Esophagus squamous epithelium (tissue), 5 donors: ENCODE measurements around the gene CBR3. TPM values are rescaled to one million over a fixed set of nuclear protein-coding genes. Genes with fewer than 3 reads are reported as not detected.

Source experiments
- DNase-seq: peaks from one replicate; lab custom pipeline; 2025; lab: John Stamatoyannopoulos, UW
- H3K27ac ChIP-seq, 4 donors: fragments of 200-600 bp; sonication (generic); one replicate each; pipeline ENCODE4 v1.5.1; 2016 to 2019; ENCODE audit warnings: mild to moderate bottlenecking in 1 of 4
- H3K27me3 ChIP-seq, 4 donors: fragments of 200-600 bp; sonication (generic); 1 replicate in 3 of 4; 2 replicates in 1 of 4; pipeline versions ENCODE4 v1.5.1 to v1.6.0; 2017 to 2021; ENCODE audit warnings: antibody characterized with exemption in 1 of 4
- H3K36me3 ChIP-seq, 3 donors: fragments of 200-600 bp; sonication (generic); one replicate each; pipeline ENCODE4 v1.5.1; 2016 to 2019
- H3K4me1 ChIP-seq, 3 donors: fragments of 200-600 bp; sonication (generic); one replicate each; pipeline ENCODE4 v1.5.1; 2017 to 2019
- H3K4me3 ChIP-seq, 4 donors: fragments of 200-600 bp; sonication (generic); 1 replicate in 3 of 4; 2 replicates in 1 of 4; pipeline ENCODE4 v1.5.1; 2016 to 2019; ENCODE audit warnings: mild to moderate bottlenecking in 2 of 4, moderate library complexity in 1 of 4
- H3K9me3 ChIP-seq, 3 donors: fragments of 200-600 bp; sonication (generic); one replicate each; pipeline ENCODE4 v1.5.1; 2016 to 2019
- CTCF ChIP-seq, 6 experiments: fragments of 450-650 bp in 4 of 6; fragments of 200-600 bp in 2 of 6; sonication (generic) in 2 of 6; IDR thresholded peaks; one replicate each; pipeline ENCODE4 v1.5.1; 2016 to 2019; ENCODE audit warnings: antibody characterized with exemption in 6 of 6, mild to moderate bottlenecking in 4 of 6, moderate library complexity in 4 of 6
- POLR2A ChIP-seq, 4 donors: fragments of 450-650 bp; IDR thresholded peaks; one replicate each; pipeline ENCODE4 v1.6.1; 2017; ENCODE audit warnings: antibody characterized with exemption in 4 of 4, mild to moderate bottlenecking in 4 of 4, moderate library complexity in 3 of 4
- WGBS, 2 donors: methylation state at CpG; one replicate each; pipeline ENCODE4 v1.1.5; 2018; 5-methylcytosine and 5-hydroxymethylcytosine counted together
- intact Hi-C: fragments of 100-400 bp; cut with DNase I; formaldehyde crosslinking; loops from one replicate; pipeline ENCODE4 v1.15.0; 2022
- total RNA-seq, 4 donors: library from RNA; depleted of rRNA; stranded (reverse); fragments of >200 nt; gene quantifications; one replicate each; pipeline ENCODE4 v1.1.0, GENCODE V29; 2016
- donor health status: DM: yes; HTN: yes; CAD: no.

CBR3 gene
- total RNA-seq, 4 donors from 2014 or later: 67.3 to 158 (median 122) TPM

GRCh38 chr21:36120304-36120888 lies 14.5 kb upstream of the CBR3 start:
- Histone ChIP-seq H3K4me1 (peaks cover 0 to 32% (median 9%) of the 10 kb centered on the region in 3 donors), H3K27ac (peak overlapping the region in 1 of 4 donors; percentile 25), H3K36me3 (no peaks in the 10 kb centered on the region), H3K9me3 (peaks cover 0 to 3% (median 0%) of the 10 kb centered on the region in 3 donors), H3K27me3 (no peaks in the 10 kb centered on the region), H3K4me3 (no peak overlapping the region)
- 74 to 76% methylated on average over 6 to 7 of the region's 7 CpGs for WGBS, 2 donors
- no peak for TF ChIP-seq CTCF (IDR thresholded peaks at IDR 0.05)
- no peak for TF ChIP-seq POLR2A (IDR thresholded peaks at IDR 0.05)
- DNase-seq: no peak
- intact Hi-C loops: no loop called here

- peaks cover 19 to 45% (median 28%) of the 10 kb centered on the region in 3 donors for H3K4me1 ChIP-seq
- H3K36me3 ChIP-seq: no peaks in the 10 kb centered on the region
- TF ChIP-seq POLR2A (IDR thresholded peaks at IDR 0.05) (no peak), CTCF (IDR thresholded peaks at IDR 0.05) (peak in 3 of 6 experiments; percentile 19 to 44 (median 32))
- H3K27ac ChIP-seq: no peak overlapping the region
- no peak for DNase-seq
- H3K9me3 ChIP-seq: no peaks in the 10 kb centered on the region
- WGBS, 2 donors: 62% methylated on average over 4 of the region's 4 CpGs
- no peak overlapping the region for H3K4me3 ChIP-seq
- intact Hi-C loops: no loop called here
- no peaks in the 10 kb centered on the region for H3K27me3 ChIP-seq
Measured at GRCh38 chr21:36122977-36123376, 11.9 kb upstream of the CBR3 start.

- intact Hi-C loops: no loop called here
- Histone ChIP-seq H3K27me3 (no peaks in the 10 kb centered on the region), H3K27ac (no peak overlapping the region), H3K36me3 (no peaks in the 10 kb centered on the region), H3K4me1 (peaks cover 21 to 56% (median 36%) of the 10 kb centered on the region in 3 donors), H3K9me3 (no peaks in the 10 kb centered on the region), H3K4me3 (no peak overlapping the region)
- TF ChIP-seq POLR2A (IDR thresholded peaks at IDR 0.05): no peak
- TF ChIP-seq CTCF (IDR thresholded peaks at IDR 0.05): no peak
- DNase-seq: no peak
- WGBS, 2 donors: 66 to 95% methylated on average over 2 of the region's 2 CpGs
Measured at GRCh38 chr21:36124395-36124794, 10.5 kb upstream of the CBR3 start.

- TF ChIP-seq CTCF (IDR thresholded peaks at IDR 0.05): peak; percentile 77 to 94 (median 90)
- no peak for TF ChIP-seq POLR2A (IDR thresholded peaks at IDR 0.05)
- Histone ChIP-seq H3K27me3 (no peaks in the 10 kb centered on the region), H3K4me3 (no peak overlapping the region), H3K4me1 (peaks cover 27 to 61% (median 40%) of the 10 kb centered on the region in 3 donors), H3K9me3 (no peaks in the 10 kb centered on the region), H3K36me3 (no peaks in the 10 kb centered on the region), H3K27ac (peak overlapping the region; percentile 92 to 93 (median 93))
- 12 to 20% methylated on average over 8 to 9 of the region's 9 CpGs for WGBS, 2 donors
- DNase-seq: no peak
- intact Hi-C loops: no loop called here
Measured at GRCh38 chr21:36125512-36126207, 9.2 kb upstream of the CBR3 start.

GRCh38 chr21:36126208-36126565 lies 8.7 kb upstream of the CBR3 start:
- peaks cover 27 to 67% (median 43%) of the 10 kb centered on the region in 3 donors for H3K4me1 ChIP-seq
- H3K9me3 ChIP-seq: no peaks in the 10 kb centered on the region
- TF ChIP-seq CTCF (IDR thresholded peaks at IDR 0.05) (no peak), POLR2A (IDR thresholded peaks at IDR 0.05) (no peak)
- peak overlapping the region in 1 of 4 donors; percentile 7 for H3K4me3 ChIP-seq
- intact Hi-C loops: no loop called here
- H3K36me3 ChIP-seq: no peaks in the 10 kb centered on the region
- no peak for DNase-seq
- peak overlapping the region; percentile 92 to 93 (median 93) for H3K27ac ChIP-seq
- H3K27me3 ChIP-seq: no peaks in the 10 kb centered on the region
